HFFc6 (cell line): ENCODE results near the gene RAB11FIP4. TPM values are rescaled to one million over a fixed set of nuclear protein-coding genes. Genes with fewer than 3 reads are reported as not detected.

Experiments
- DNase-seq: peaks from one replicate; pipeline ENCODE4 v3.0.0-alpha.2; 2018
- H3K27ac Mint-ChIP-seq: 2 replicates; pipeline ENCODE4 v1.8.0; 2020; ENCODE audit warnings: mild to moderate bottlenecking, mixed read lengths
- H3K27me3 Mint-ChIP-seq: 2 replicates; pipeline ENCODE4 v1.8.0; 2021; ENCODE audit warnings: mild to moderate bottlenecking, moderate library complexity, mixed read lengths; ENCODE audit not compliant: insufficient read depth
- H3K36me3 Mint-ChIP-seq: 2 replicates; pipeline ENCODE4 v1.8.0; 2021; ENCODE audit warnings: low read depth, mixed read lengths
- H3K4me1 Mint-ChIP-seq: 2 replicates; pipeline ENCODE4 v1.8.0; 2020; ENCODE audit warnings: low read depth, mixed read lengths
- H3K4me3 Mint-ChIP-seq: 2 replicates; pipeline ENCODE4 v1.8.0; 2020; ENCODE audit warnings: mild to moderate bottlenecking, moderate library complexity, mixed read lengths
- H3K9me3 Mint-ChIP-seq: 2 replicates; pipeline ENCODE4 v1.8.0; 2020; ENCODE audit warnings: mild to moderate bottlenecking, mixed read lengths
- CTCF ChIP-seq: fragments of 200-600 bp; sonication (generic); IDR thresholded peaks from 2 replicates; pipeline ENCODE4 v1.5.0; 2021; ENCODE audit warnings: antibody characterized with exemption, mild to moderate bottlenecking
- total RNA-seq, 6 experiments: library from RNA; stranded (reverse); fragmentation: NEBNext Ultra II Directional; extraction: Animal tissue kit (Norgen Biotek cat#: 25700); gene quantifications; 2 replicates in 1 of 6; 3 replicates in 5 of 6; pipeline ENCODE4 v1.2.3, GENCODE V29; 2021

RAB11FIP4 gene
- total RNA-seq, 6 experiments from 2014 or later = 0.02 to 0.38 (median 0.09) TPM

- H3K4me3 Mint-ChIP-seq = no peak overlapping the region
- no peak for DNase-seq
Observed at GRCh38 chr17:31477417-31478055, 86.1 kb downstream of the RAB11FIP4 start.

GRCh38 chr17:31479062-31479408, 87.6 kb downstream of the RAB11FIP4 start:
- Mint-ChIP-seq H3K4me3 (no peak overlapping the region), H3K27me3 (peaks cover 36% of the 10 kb centered on the region), H3K27ac (no peak overlapping the region), H3K4me1 (no peaks in the 10 kb centered on the region), H3K36me3 (no peaks in the 10 kb centered on the region), H3K9me3 (no peaks in the 10 kb centered on the region)
- DNase-seq = no peak
- no peak for TF ChIP-seq CTCF

More at GRCh38 chr17:31477417-31478055, 86.1 kb downstream of the RAB11FIP4 start:
- H3K27me3 Mint-ChIP-seq = peaks cover 47% of the 10 kb centered on the region
- no peaks in the 10 kb centered on the region for H3K36me3 Mint-ChIP-seq
- no peak overlapping the region for H3K27ac Mint-ChIP-seq
- no peaks in the 10 kb centered on the region for H3K4me1 Mint-ChIP-seq
- TF ChIP-seq CTCF = no peak
- H3K9me3 Mint-ChIP-seq = no peaks in the 10 kb centered on the region

GRCh38 chr17:31479524-31479923, 88.0 kb downstream of the RAB11FIP4 start:
- Mint-ChIP-seq H3K27me3 (peaks cover 35% of the 10 kb centered on the region), H3K4me1 (no peaks in the 10 kb centered on the region), H3K9me3 (no peaks in the 10 kb centered on the region), H3K27ac (no peak overlapping the region), H3K4me3 (no peak overlapping the region), H3K36me3 (no peaks in the 10 kb centered on the region)
- no peak for TF ChIP-seq CTCF
- DNase-seq = no peak

GRCh38 chr17:31480067-31480466, 88.6 kb downstream of the RAB11FIP4 start:
- H3K27me3 Mint-ChIP-seq = peaks cover 34% of the 10 kb centered on the region
- DNase-seq = no peak
- H3K36me3 Mint-ChIP-seq = no peaks in the 10 kb centered on the region
- no peak for TF ChIP-seq CTCF
- no peak overlapping the region for H3K27ac Mint-ChIP-seq
- no peaks in the 10 kb centered on the region for H3K9me3 Mint-ChIP-seq
- no peak overlapping the region for H3K4me3 Mint-ChIP-seq
- H3K4me1 Mint-ChIP-seq = no peaks in the 10 kb centered on the region

GRCh38 chr17:31480904-31481782, 89.7 kb downstream of the RAB11FIP4 start:
- Mint-ChIP-seq H3K4me1 (no peaks in the 10 kb centered on the region), H3K27me3 (peaks cover 28% of the 10 kb centered on the region), H3K36me3 (no peaks in the 10 kb centered on the region), H3K27ac (no peak overlapping the region), H3K4me3 (no peak overlapping the region), H3K9me3 (no peaks in the 10 kb centered on the region)
- TF ChIP-seq CTCF = no peak
- DNase-seq = no peak
